ENCODE measurements around the gene L3MBTL2. TPM values are rescaled to one million over a fixed set of nuclear protein-coding genes. Genes with fewer than 3 reads are reported as not detected.
A peak's percentile ranks its signal among the peaks of the same experiment; 100 is the strongest.

The L3MBTL2 gene
- total and polyA plus RNA-seq, 2 of the 13 experiments (the other 11 are each of a cell fraction or from before 2014, with no cell fraction given): 13.8 to 33.7 TPM

- TF ChIP-seq SOX6 (IDR thresholded peaks at IDR 0.05) (no peak), SOX6 (CRISPR knock-in tag; IDR thresholded peaks at IDR 0.05) (peak; percentile 45; the same call in 1 of the 2 replicates), ZNF775 (CRISPR knock-in tag; IDR thresholded peaks at IDR 0.05; ENCODE audit: borderline replicate concordance) (no peak), PITX1 (CRISPR knock-in tag; IDR thresholded peaks at IDR 0.05) (peak; percentile 23; the same call in 1 of the 2 replicates), ZNF329 (CRISPR knock-in tag; IDR thresholded peaks at IDR 0.05; ENCODE audit: low read depth) (no peak), TFDP2 (CRISPR knock-in tag; IDR thresholded peaks at IDR 0.05) (0 out of 2 replicates have a peak, but pooled peaks have one; percentile 39), ARID4A (CRISPR knock-in tag; IDR thresholded peaks at IDR 0.05; ENCODE audit: borderline replicate concordance) (peak; percentile 46; the same call in 1 of the 2 replicates), SCMH1 (CRISPR knock-in tag; IDR thresholded peaks at IDR 0.05; ENCODE audit: borderline replicate concordance) (no peak), NRL (CRISPR knock-in tag; IDR thresholded peaks at IDR 0.05; ENCODE audit: borderline replicate concordance) (0 out of 2 replicates have a peak, but pooled peaks have one; percentile 21), AGO1 (IDR thresholded peaks at IDR 0.05; ENCODE audit: low read depth, low read length, poor library complexity, severe bottlenecking) (no peak), ZNF546 (CRISPR knock-in tag; conservative IDR thresholded peaks at IDR 0.05) (0 out of 2 replicates have a peak, but pooled peaks have one; percentile 33), ZFP1 (CRISPR knock-in tag; IDR thresholded peaks at IDR 0.05) (no peak), CBX5 (CRISPR knock-in tag; IDR thresholded peaks at IDR 0.05; ENCODE audit: borderline replicate concordance) (0 out of 2 replicates have a peak, but pooled peaks have one; percentile 37), KAT7 (CRISPR knock-in tag; IDR thresholded peaks at IDR 0.05; ENCODE audit: borderline replicate concordance) (peak; percentile 44; the same call in 1 of the 2 replicates), MYC (CRISPR knock-in tag; IDR thresholded peaks at IDR 0.05; ENCODE audit: borderline replicate concordance) (peak; percentile 36; the same call in 1 of the 2 replicates), ZNF317 (CRISPR knock-in tag; IDR thresholded peaks at IDR 0.05) (peak; percentile 41; the same call in 1 of the 2 replicates)
- TF ChIP-seq, protein P1, sequence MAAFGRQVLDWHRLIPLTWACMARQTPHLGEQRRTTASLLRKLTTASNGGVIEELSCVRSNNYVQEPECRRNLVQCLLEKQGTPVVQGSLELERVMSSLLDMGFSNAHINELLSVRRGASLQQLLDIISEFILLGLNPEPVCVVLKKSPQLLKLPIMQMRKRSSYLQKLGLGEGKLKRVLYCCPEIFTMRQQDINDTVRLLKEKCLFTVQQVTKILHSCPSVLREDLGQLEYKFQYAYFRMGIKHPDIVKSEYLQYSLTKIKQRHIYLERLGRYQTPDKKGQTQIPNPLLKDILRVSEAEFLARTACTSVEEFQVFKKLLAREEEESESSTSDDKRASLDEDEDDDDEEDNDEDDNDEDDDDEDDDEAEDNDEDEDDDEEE (CRISPR knock-in tag; IDR thresholded peaks at IDR 0.05): no peak
- TF ChIP-seq, protein P2, sequence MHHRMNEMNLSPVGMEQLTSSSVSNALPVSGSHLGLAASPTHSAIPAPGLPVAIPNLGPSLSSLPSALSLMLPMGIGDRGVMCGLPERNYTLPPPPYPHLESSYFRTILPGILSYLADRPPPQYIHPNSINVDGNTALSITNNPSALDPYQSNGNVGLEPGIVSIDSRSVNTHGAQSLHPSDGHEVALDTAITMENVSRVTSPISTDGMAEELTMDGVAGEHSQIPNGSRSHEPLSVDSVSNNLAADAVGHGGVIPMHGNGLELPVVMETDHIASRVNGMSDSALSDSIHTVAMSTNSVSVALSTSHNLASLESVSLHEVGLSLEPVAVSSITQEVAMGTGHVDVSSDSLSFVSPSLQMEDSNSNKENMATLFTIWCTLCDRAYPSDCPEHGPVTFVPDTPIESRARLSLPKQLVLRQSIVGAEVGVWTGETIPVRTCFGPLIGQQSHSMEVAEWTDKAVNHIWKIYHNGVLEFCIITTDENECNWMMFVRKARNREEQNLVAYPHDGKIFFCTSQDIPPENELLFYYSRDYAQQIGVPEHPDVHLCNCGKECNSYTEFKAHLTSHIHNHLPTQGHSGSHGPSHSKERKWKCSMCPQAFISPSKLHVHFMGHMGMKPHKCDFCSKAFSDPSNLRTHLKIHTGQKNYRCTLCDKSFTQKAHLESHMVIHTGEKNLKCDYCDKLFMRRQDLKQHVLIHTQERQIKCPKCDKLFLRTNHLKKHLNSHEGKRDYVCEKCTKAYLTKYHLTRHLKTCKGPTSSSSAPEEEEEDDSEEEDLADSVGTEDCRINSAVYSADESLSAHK (CRISPR knock-in tag; IDR thresholded peaks at IDR 0.05; ENCODE audit: borderline replicate concordance): no peak
Observed at GRCh38 chr22:41240377-41241132, 35.4 kb downstream of the L3MBTL2 start, which contains the start of gene CHADL (continued).
